DOHH2 (cell line): ENCODE measurements around the gene TST.

Source experiments
- H3F3A ChIP-seq: fragments of 200-600 bp; sonication (generic), shearing (Covaris generic); 2 replicates; pipeline ENCODE4 v1.6.0; 2016; ENCODE audit warnings: antibody characterized with exemption, mild to moderate bottlenecking; ENCODE audit not compliant: control insufficient read depth, insufficient read depth
- H3K27ac ChIP-seq: fragments of 200-600 bp; sonication (generic); 2 replicates; pipeline ENCODE4 v1.5.1; 2014; ENCODE audit warnings: low read depth, mild to moderate bottlenecking, low read length, moderate library complexity
- H3K27me3 ChIP-seq: fragments of 200-600 bp; sonication (generic); 2 replicates; pipeline ENCODE4 v1.6.1; 2014; ENCODE audit warnings: mild to moderate bottlenecking, low read length, mixed read lengths; ENCODE audit not compliant: control insufficient read depth
- H3K36me3 ChIP-seq: fragments of 200-600 bp; sonication (generic); 2 replicates; pipeline ENCODE4 v1.6.1; 2014; ENCODE audit warnings: mild to moderate bottlenecking, low read length, moderate library complexity, mixed read lengths; ENCODE audit not compliant: control insufficient read depth
- H3K4me1 ChIP-seq: fragments of 200-600 bp; sonication (generic); 2 replicates; pipeline ENCODE4 v1.6.1; 2014; ENCODE audit warnings: mild to moderate bottlenecking, low read length, mixed read lengths; ENCODE audit not compliant: control insufficient read depth
- H3K4me2 ChIP-seq: fragments of 200-600 bp; sonication (generic); 2 replicates; pipeline ENCODE4 v1.6.0; 2014; ENCODE audit warnings: mild to moderate bottlenecking, low read length, moderate library complexity
- H3K4me3 ChIP-seq: fragments of 200-600 bp; sonication (generic); 2 replicates; pipeline ENCODE4 v1.5.1; 2014; ENCODE audit warnings: mild to moderate bottlenecking, low read length, mixed read lengths
- H3K79me2 ChIP-seq: fragments of 200-600 bp; sonication (generic); 2 replicates; pipeline ENCODE4 v1.6.1; 2014; ENCODE audit warnings: mild to moderate bottlenecking, low read length, mixed read lengths; ENCODE audit not compliant: control insufficient read depth
- H3K9me2 ChIP-seq: fragments of 200-600 bp; sonication (generic); replicated peaks from 2 replicates; pipeline ENCODE4 v1.6.1; 2014; ENCODE audit warnings: mild to moderate bottlenecking, low read length, mixed read lengths; ENCODE audit not compliant: control insufficient read depth
- H3K9me3 ChIP-seq: fragments of 200-600 bp; sonication (generic); 2 replicates; pipeline ENCODE4 v1.6.1; 2014; ENCODE audit warnings: antibody characterized with exemption, low read length, mixed read lengths; ENCODE audit not compliant: control insufficient read depth, insufficient read depth
- H4K20me1 ChIP-seq: fragments of 200-600 bp; sonication (generic); 2 replicates; pipeline ENCODE4 v1.6.0; 2014; ENCODE audit warnings: low read depth, mild to moderate bottlenecking, antibody characterized with exemption, low read length, moderate library complexity; ENCODE audit not compliant: control insufficient read depth, insufficient read depth
- CTCF ChIP-seq: fragments of 200-600 bp; sonication (generic); IDR thresholded peaks from one replicate; pipeline ENCODE4 v1.5.1; 2014; ENCODE audit warnings: antibody characterized with exemption, mild to moderate bottlenecking, low read depth, low read length; ENCODE audit not compliant: poor library complexity, severe bottlenecking
- EZH2phosphoT487 ChIP-seq: fragments of 200-600 bp; sonication (generic); IDR thresholded peaks from 2 replicates; pipeline ENCODE4 v1.6.1; 2017; ENCODE audit warnings: borderline replicate concordance, mild to moderate bottlenecking, antibody characterized with exemption, low read length, moderate library complexity, mixed read lengths

TST gene

DNA sequence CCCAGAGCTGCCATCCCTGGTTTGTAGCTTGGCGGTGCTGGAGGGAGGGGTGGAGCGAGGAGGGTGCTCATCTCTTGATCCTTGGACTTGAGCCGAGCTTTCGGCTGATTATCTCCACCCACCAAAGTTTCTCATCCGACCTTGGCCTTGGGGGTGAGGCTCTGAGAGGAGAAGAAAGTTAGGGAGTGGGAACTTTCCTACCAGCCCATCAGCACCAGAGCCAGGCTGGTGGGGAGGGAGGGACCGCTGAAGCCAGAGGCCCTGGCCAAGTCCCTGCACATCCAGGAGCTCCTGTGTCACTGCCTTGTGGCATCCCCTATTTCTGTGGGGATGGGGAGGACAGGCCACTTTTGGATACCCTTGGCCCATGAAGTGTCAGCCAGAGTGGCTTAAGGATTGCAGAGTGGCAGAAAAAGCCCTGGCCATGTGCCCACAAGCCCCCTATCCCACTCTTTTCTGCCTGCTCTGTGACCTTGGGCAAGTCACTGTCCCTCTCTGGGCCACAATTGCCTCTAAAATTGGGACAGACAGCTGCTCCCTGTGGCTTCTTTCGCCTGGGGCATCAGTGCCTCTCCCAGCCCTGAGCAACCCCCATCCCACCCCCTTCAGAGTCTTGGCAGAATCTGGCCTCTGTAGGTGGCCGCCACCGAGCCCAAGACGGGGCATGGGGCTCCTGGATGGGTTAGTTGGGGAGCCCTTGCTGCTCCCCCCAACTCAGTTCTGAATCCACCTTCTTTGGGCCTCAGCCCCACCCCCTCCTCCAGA is 42.5 kb upstream of the TST start:
- Histone ChIP-seq H3K36me3 (no peaks in the 10 kb centered on the region), H3K9me3 (no peaks in the 10 kb centered on the region), H3K79me2 (no peaks in the 10 kb centered on the region), H3K9me2 (no peaks in the 10 kb centered on the region), H3K4me2 (no peak overlapping the region), H3K4me1 (no peaks in the 10 kb centered on the region), H3K27me3 (no peaks in the 10 kb centered on the region), H4K20me1 (no peaks in the 10 kb centered on the region), H3K4me3 (no peak overlapping the region), H3K27ac (no peak overlapping the region), H3F3A (no peaks in the 10 kb centered on the region)
- TF ChIP-seq EZH2phosphoT487 (no peak), CTCF (no peak)

DNA sequence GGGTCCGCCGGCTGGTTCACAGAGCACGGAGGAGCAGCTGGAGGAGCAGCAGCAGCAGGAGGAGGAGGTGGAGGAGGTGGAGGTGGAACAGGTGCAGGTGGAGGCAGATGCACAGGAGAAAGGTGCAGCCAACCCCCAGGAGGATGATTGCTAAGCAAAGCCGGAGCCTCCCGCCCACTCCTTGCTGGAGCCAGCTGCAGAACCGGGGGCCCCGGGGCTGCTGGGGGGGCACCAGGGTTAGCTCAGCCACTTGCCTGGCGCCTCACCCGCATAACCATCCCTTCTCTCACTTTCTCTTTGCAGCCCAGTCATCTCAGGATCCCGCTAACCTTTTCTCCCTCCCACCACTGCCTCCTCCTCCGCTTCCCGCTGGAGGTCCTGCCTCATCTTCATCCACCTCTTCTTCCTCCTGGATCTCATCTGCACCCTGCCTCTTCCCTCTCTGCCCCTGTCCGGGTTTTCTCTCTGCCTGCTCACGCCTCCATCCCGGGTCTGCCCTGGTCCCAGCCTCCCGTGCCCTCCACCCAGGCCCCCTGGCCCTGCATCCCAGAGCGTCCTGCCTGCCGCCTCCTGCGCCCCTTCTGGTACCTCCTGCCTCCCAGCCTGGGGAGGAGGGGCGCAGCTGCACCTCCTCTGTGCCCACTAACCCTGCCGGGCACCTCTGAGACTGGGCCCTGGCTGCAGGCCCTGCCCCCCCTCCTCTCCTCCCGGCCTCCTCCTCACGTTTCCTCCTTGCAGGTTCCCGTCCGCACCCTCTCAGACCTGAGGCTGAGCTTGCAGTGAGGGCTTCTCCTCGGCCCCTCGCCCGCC is 41.8 kb upstream of the TST start:
- Histone ChIP-seq H3F3A (no peaks in the 10 kb centered on the region), H3K4me2 (no peak overlapping the region), H3K36me3 (no peaks in the 10 kb centered on the region), H3K27ac (no peak overlapping the region), H3K9me3 (no peaks in the 10 kb centered on the region), H3K4me3 (no peak overlapping the region), H3K79me2 (no peaks in the 10 kb centered on the region), H3K27me3 (no peaks in the 10 kb centered on the region), H4K20me1 (no peaks in the 10 kb centered on the region), H3K9me2 (no peaks in the 10 kb centered on the region), H3K4me1 (no peaks in the 10 kb centered on the region)
- TF ChIP-seq EZH2phosphoT487 (no peak), CTCF (no peak)

DNA sequence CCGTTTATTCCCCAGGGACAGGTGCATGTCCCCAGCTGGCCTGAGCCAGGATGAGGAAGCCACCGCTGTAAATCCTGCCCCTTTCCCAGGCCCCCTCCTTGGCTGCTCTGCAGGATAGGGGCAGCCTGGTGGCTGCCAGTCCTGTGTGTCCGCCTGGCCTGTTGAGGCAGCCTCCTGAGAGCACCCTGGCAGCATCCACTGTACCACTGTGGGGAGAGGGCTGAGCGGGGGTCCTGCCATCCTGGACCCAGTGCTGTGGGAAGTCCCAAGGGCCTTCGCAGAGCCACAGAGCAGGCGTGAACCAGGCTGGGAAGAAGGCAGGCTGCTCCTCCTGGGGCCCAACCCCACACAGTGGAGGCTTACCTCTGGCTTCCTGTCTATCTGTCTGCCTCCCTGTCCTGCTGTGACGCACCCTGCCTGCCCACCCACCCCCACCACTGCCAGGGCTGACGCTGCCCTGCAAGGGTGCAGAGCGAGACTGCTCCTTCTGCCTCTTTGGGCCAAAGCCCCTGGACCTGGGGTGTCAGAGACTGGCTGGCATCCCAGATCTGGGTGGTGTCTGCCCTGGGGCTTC is 40.7 kb upstream of the TST start:
- Histone ChIP-seq H4K20me1 (no peaks in the 10 kb centered on the region), H3K36me3 (no peaks in the 10 kb centered on the region), H3K9me2 (no peaks in the 10 kb centered on the region), H3K4me3 (no peak overlapping the region), H3K79me2 (no peaks in the 10 kb centered on the region), H3K27me3 (no peaks in the 10 kb centered on the region), H3K4me2 (no peak overlapping the region), H3K9me3 (no peaks in the 10 kb centered on the region), H3K4me1 (no peaks in the 10 kb centered on the region), H3F3A (no peaks in the 10 kb centered on the region), H3K27ac (no peak overlapping the region)
- TF ChIP-seq CTCF (no peak), EZH2phosphoT487 (no peak)
